Keratinocyte (primary cell): Measurements from ENCODE around the gene MICAL1. TPM values are rescaled to one million over a fixed set of nuclear protein-coding genes. Genes with fewer than 3 reads are reported as not detected.

ENCODE experiments used
- DNase-seq: peaks from one replicate; pipeline ENCODE4 v3.0.0-alpha.2; 2011; ENCODE audit warnings: low read depth, missing footprints, low spot score
- FAIRE-seq: peaks from 2 replicates; lab custom pipeline; 2011; peaks lifted over from hg19 to GRCh38; lab: Jason Lieb, UNC
- H2AFZ ChIP-seq: 2 replicates; pipeline ENCODE4 v1.6.0; 2012; ENCODE audit warnings: low read length, control low read depth, inconsistent platforms; ENCODE audit not compliant: control insufficient read depth
- H3K27ac ChIP-seq: 2 replicates; pipeline ENCODE4 v1.5.1; 2011; ENCODE audit warnings: low read length; ENCODE audit not compliant: control insufficient read depth, insufficient read depth
- H3K27me3 ChIP-seq: 3 replicates; pipeline ENCODE4 v1.6.0; 2011; ENCODE audit warnings: low read length; ENCODE audit not compliant: control insufficient read depth, insufficient read depth; ENCODE audit errors: extremely low read depth
- H3K36me3 ChIP-seq, 2 experiments: 2 replicates in 1 of 2; 3 replicates in 1 of 2; pipeline ENCODE4 v1.5.1; 2011; ENCODE audit warnings: low read length in 2 of 2, mild to moderate bottlenecking in 1 of 2; ENCODE audit not compliant: control insufficient read depth in 2 of 2, insufficient read depth in 2 of 2; ENCODE audit errors: extremely low read depth in 1 of 2
- H3K4me1 ChIP-seq: 3 replicates; pipeline ENCODE4 v1.5.1; 2011; ENCODE audit warnings: low read length; ENCODE audit not compliant: control insufficient read depth, insufficient read depth; ENCODE audit errors: extremely low read depth
- H3K4me2 ChIP-seq: 3 replicates; pipeline ENCODE4 v1.6.0; 2011; ENCODE audit warnings: low read depth, low read length; ENCODE audit not compliant: control insufficient read depth, insufficient read depth; ENCODE audit errors: extremely low read depth
- H3K4me3 ChIP-seq, 3 experiments: fragments of 200-600 bp in 1 of 3; sonication (generic) in 1 of 3; 2 replicates in 2 of 3; 3 replicates in 1 of 3; pipeline ENCODE4 v1.5.1; 2011 to 2016; ENCODE audit warnings: low read length in 3 of 3, mild to moderate bottlenecking in 3 of 3, control low read depth in 2 of 3, inconsistent platforms in 1 of 3, low read depth in 1 of 3, mixed read lengths in 1 of 3, mixed run types in 1 of 3, moderate library complexity in 1 of 3; ENCODE audit not compliant: control insufficient read depth in 2 of 3, insufficient read depth in 2 of 3; ENCODE audit errors: extremely low read depth in 1 of 3
- H3K79me2 ChIP-seq: 2 replicates; pipeline ENCODE4 v1.6.0; 2012; ENCODE audit warnings: low read length; ENCODE audit not compliant: control insufficient read depth, insufficient read depth
- H3K9ac ChIP-seq: 3 replicates; pipeline ENCODE4 v1.6.0; 2011; ENCODE audit warnings: low read length; ENCODE audit not compliant: control insufficient read depth, insufficient read depth; ENCODE audit errors: extremely low read depth
- H3K9me1 ChIP-seq: 3 replicates; pipeline ENCODE4 v1.6.0; 2011; ENCODE audit warnings: low read length; ENCODE audit not compliant: control insufficient read depth, insufficient read depth; ENCODE audit errors: extremely low read depth
- H3K9me3 ChIP-seq: 2 replicates; pipeline ENCODE4 v1.5.1; 2012; ENCODE audit warnings: low read depth, low read length; ENCODE audit not compliant: control insufficient read depth
- H4K20me1 ChIP-seq: 3 replicates; pipeline ENCODE4 v1.6.0; 2011; ENCODE audit warnings: low read length; ENCODE audit not compliant: control insufficient read depth, insufficient read depth; ENCODE audit errors: extremely low read depth
- CTCF ChIP-seq, 3 experiments: IDR thresholded peaks in 1 of 3; conservative IDR thresholded peaks in 1 of 3; optimal IDR thresholded peaks in 1 of 3; 2 replicates in 2 of 3; 3 replicates in 1 of 3; pipeline versions ENCODE3 to v1.5.1; 2011; ENCODE audit warnings: low read length in 3 of 3, mild to moderate bottlenecking in 3 of 3, moderate library complexity in 2 of 3, control low read depth in 1 of 3, inconsistent platforms in 1 of 3; ENCODE audit not compliant: insufficient read depth in 2 of 3; ENCODE audit errors: extremely low read depth in 1 of 3
- EZH2 ChIP-seq: IDR thresholded peaks from one replicate; pipeline ENCODE4 v1.6.1; 2012; ENCODE audit warnings: inconsistent platforms, mild to moderate bottlenecking, low read length, moderate library complexity
- dilution Hi-C: fragments of 300-500 bp; cut with MboI; formaldehyde crosslinking; loops from one replicate; pipeline ENCODE4 v1.7.0; 2020; ENCODE audit warnings: low sequenced_read_pairs; ENCODE audit not compliant: extremely low pct_ligation_motif_present
- polyA plus RNA-seq, 5 experiments: library from polyadenylated mRNA; depleted of rRNA in 3 of 5; stranded (reverse) in 3 of 5; stranded (forward) in 1 of 5; unstranded in 1 of 5; fragments of >200 nt; gene quantifications; 1 replicate in 1 of 5; 2 replicates in 3 of 5; 3 replicates in 1 of 5; pipeline versions ENCODE4 v1.2.1 to v1.2.3, GENCODE V29; 2011 to 2012; ENCODE audit warnings: missing spikeins in 2 of 5, low read depth in 1 of 5, low replicate concordance in 1 of 5

Gene MICAL1
- polyA plus RNA-seq, 1 donor (not counting 4 experiments of a cell fraction or from before 2014, with no cell fraction given): 25.6 TPM

GRCh38 chr6:109457562-109457996 lies 2.0 kb upstream of the MICAL1 start:
- Histone ChIP-seq H2AFZ (no peak overlapping the region), H3K36me3 (peaks cover under 1 to 5% of the 10 kb centered on the region in 2 experiments), H4K20me1 (no peaks in the 10 kb centered on the region), H3K9me1 (no peaks in the 10 kb centered on the region), H3K4me2 (no peak overlapping the region), H3K9ac (no peak overlapping the region), H3K27ac (no peak overlapping the region), H3K27me3 (no peaks in the 10 kb centered on the region), H3K4me1 (peaks cover 30% of the 10 kb centered on the region), H3K79me2 (peaks cover 2% of the 10 kb centered on the region), H3K9me3 (no peaks in the 10 kb centered on the region), H3K4me3 (peak overlapping the region in 1 of 3 experiments; percentile 23)
- TF ChIP-seq CTCF (optimal IDR thresholded peaks at IDR 0.05 in 1 of 3, IDR thresholded peaks at IDR 0.05 in 1 of 3, conservative IDR thresholded peaks at IDR 0.05 in 1 of 3; ENCODE audit: extremely low read depth in 1 of 3, insufficient read depth in 2 of 3, low read length in 3 of 3) (no peak), EZH2 (no peak)
- DNase-seq: no peak
- dilution Hi-C loops: no loop called here
- no peak for FAIRE-seq

- Histone ChIP-seq H4K20me1 (no peaks in the 10 kb centered on the region), H3K9ac (peak overlapping the region; percentile 22), H3K4me2 (peak overlapping the region; percentile 79), H3K27ac (peak overlapping the region; percentile 3), H3K9me1 (no peaks in the 10 kb centered on the region), H3K4me1 (peaks cover 25% of the 10 kb centered on the region), H3K36me3 (peaks cover 4 to 9% of the 10 kb centered on the region in 2 experiments), H3K9me3 (no peaks in the 10 kb centered on the region), H3K79me2 (peaks cover 2% of the 10 kb centered on the region), H2AFZ (no peak overlapping the region), H3K4me3 (peak overlapping the region; percentile 78 to 79 (median 79)), H3K27me3 (no peaks in the 10 kb centered on the region)
- FAIRE-seq: peak; percentile 5
- no peak for DNase-seq
- dilution Hi-C loops: no loop called here
- TF ChIP-seq EZH2: no peak
- no peak for TF ChIP-seq CTCF (optimal IDR thresholded peaks at IDR 0.05 in 1 of 3, IDR thresholded peaks at IDR 0.05 in 1 of 3, conservative IDR thresholded peaks at IDR 0.05 in 1 of 3; ENCODE audit: extremely low read depth in 1 of 3, insufficient read depth in 2 of 3, low read length in 3 of 3)
Observed at GRCh38 chr6:109456710-109457561, 1.4 kb upstream of the MICAL1 start.
